ENCODE data around the gene GLYAT. TPM values are rescaled to one million over a fixed set of nuclear protein-coding genes. Genes with fewer than 3 reads are reported as not detected.

The GLYAT gene
- total RNA-seq, 1 experiment from 2014 or later = not detected

GRCh38 chr11:58726737-58727414 is 4.9 kb downstream of the GLYAT start:
- DNase-seq (ENCODE audit: low read depth, low spot score) (no peak), ATAC-seq (no peak)
- ChIA-PET CTCF (no interaction called here), POLR2A (no interaction called here), RAD21 (ENCODE audit: low non-redundant PET in 1 of 2, low total read pairs in 2 of 2, uncharacterized antibody in 2 of 2, unreplicated experiment in 2 of 2) (no interaction called here)
- H3K9me2 ChIP-seq (ENCODE audit: insufficient read depth) = no peaks in the 10 kb centered on the region
- H3K79me2 ChIP-seq (ENCODE audit: insufficient read depth, low read length) = no peaks in the 10 kb centered on the region
- no peak overlapping the region for H3K4me3 ChIP-seq (replicated peaks in 1 of 2; ENCODE audit: low read depth in 1 of 2, low read length in 2 of 2)
- no peaks in the 10 kb centered on the region for H3K36me3 ChIP-seq (ENCODE audit: control insufficient read depth in 1 of 2, insufficient read depth in 2 of 2, low read length in 2 of 2)
- H2AFZ ChIP-seq (ENCODE audit: low read depth, low read length, poor library complexity, severe bottlenecking) = no peak overlapping the region
- H3K9me3 ChIP-seq (ENCODE audit: control insufficient read depth in 1 of 2, insufficient read depth in 1 of 2, low read depth in 1 of 2, low read length in 2 of 2) = no peaks in the 10 kb centered on the region
- no peak overlapping the region for H3K9ac ChIP-seq (ENCODE audit: low read length)
- H3K4me1 ChIP-seq (ENCODE audit: control insufficient read depth in 1 of 2, insufficient read depth in 2 of 2, low read length in 2 of 2) = no peaks in the 10 kb centered on the region
- H3K27ac ChIP-seq (ENCODE audit: low read depth, low read length) = no peak overlapping the region
- H4K20me1 ChIP-seq (ENCODE audit: insufficient read depth) = no peaks in the 10 kb centered on the region
- H3K27me3 ChIP-seq (ENCODE audit: insufficient read depth, low read length) = peaks cover 4% of the 10 kb centered on the region
- TF ChIP-seq SIN3A (IDR thresholded peaks at IDR 0.05; ENCODE audit: low read depth) (no peak), ELF1 (IDR thresholded peaks at IDR 0.05; ENCODE audit: borderline replicate concordance, low read depth) (no peak), POLR2AphosphoS5 (IDR thresholded peaks at IDR 0.05; ENCODE audit: low read depth, low read length) (no peak), JUND (IDR thresholded peaks at IDR 0.05) (no peak), EGR1 (IDR thresholded peaks at IDR 0.05; ENCODE audit: low read depth) (no peak), EZH2phosphoT487 (IDR thresholded peaks at IDR 0.05; ENCODE audit: borderline replicate concordance) (no peak), POLR2A (IDR thresholded peaks at IDR 0.05; ENCODE audit: borderline replicate concordance, extremely low read depth, insufficient read depth, insufficient read length) (no peak), RAD21 (IDR thresholded peaks at IDR 0.05; ENCODE audit: low read depth) (no peak), ZFX (IDR thresholded peaks at IDR 0.05) (no peak), CTCF (IDR thresholded peaks at IDR 0.05 in 2 of 3, conservative IDR thresholded peaks at IDR 0.05 in 1 of 3; ENCODE audit: borderline replicate concordance in 1 of 3, insufficient read depth in 1 of 3, low read depth in 2 of 3, low read length in 2 of 3) (no peak), EZH2 (IDR thresholded peaks at IDR 0.05) (no peak), CEBPB (IDR thresholded peaks at IDR 0.05; ENCODE audit: low read depth) (no peak), ZNF274 (IDR thresholded peaks at IDR 0.05; ENCODE audit: low read depth, low read length) (no peak), TCF7L2 (IDR thresholded peaks at IDR 0.05; ENCODE audit: borderline replicate concordance, extremely low read depth, insufficient read depth, insufficient read length) (no peak), SP1 (IDR thresholded peaks at IDR 0.05; ENCODE audit: low read depth) (no peak), CBX3 (IDR thresholded peaks at IDR 0.05; ENCODE audit: low read depth) (no peak)
- intact Hi-C loops (cut with micrococcal nuclease) = no loop called here
- H3K4me2 ChIP-seq (ENCODE audit: low read length) = no peak overlapping the region
- no TSS peak for BruUV-seq (replicated peaks)

Data from HCT116 (cell line).